ENCODE results near the gene DDX60.
"Not testable (repeated sequence)": the region's sequence is repeated elsewhere in the genome, so short reads cannot be mapped to it uniquely, and the experiment has no call there.

Gene DDX60

DNA sequence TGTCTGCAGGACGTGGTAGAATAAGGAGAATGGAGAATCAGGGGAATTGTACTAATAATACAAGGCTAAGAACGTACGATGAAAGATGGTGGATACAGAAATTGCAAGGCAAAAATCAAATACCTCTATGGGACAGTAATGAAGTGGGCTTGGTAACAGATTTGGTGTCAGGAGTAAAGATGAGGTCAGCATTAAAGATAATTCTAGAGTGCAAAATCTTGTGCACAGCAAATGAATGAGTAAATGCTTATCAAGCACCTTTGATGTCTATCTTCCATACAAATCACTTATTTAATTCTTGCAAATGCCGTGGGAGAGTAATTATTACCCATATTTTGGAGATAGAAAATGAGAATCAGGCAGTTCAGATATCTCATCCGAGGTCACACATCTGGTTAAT is 70.9 kb downstream of the DDX60 start:
- H3K9me3 ChIP-seq (ENCODE audit: insufficient read depth, low read length) = peaks cover 5% of the 10 kb centered on the region
- no peaks in the 10 kb centered on the region for H3K36me3 ChIP-seq (ENCODE audit: insufficient read depth, insufficient read length, low read length)
- no peaks in the 10 kb centered on the region for H3K4me1 ChIP-seq (ENCODE audit: insufficient read depth, insufficient read length)
- no peak overlapping the region for H3K9ac ChIP-seq (ENCODE audit: insufficient read length, low read depth)
- no peak overlapping the region for H3K4me3 ChIP-seq (ENCODE audit: insufficient read length, low read depth)
- no peak for TF ChIP-seq SUZ12 (IDR thresholded peaks at IDR 0.05; ENCODE audit: extremely low read depth, insufficient read depth, insufficient read length)
- no peak for TF ChIP-seq ZNF274 (IDR thresholded peaks at IDR 0.05; ENCODE audit: low read depth, low read length)
- no peak for TF ChIP-seq YY1 (IDR thresholded peaks at IDR 0.05; ENCODE audit: insufficient read depth, insufficient read length)
- no peak for DNase-seq (ENCODE audit: low read depth, low spot score)
- no peaks in the 10 kb centered on the region for H3K27me3 ChIP-seq (ENCODE audit: insufficient read depth, insufficient read length)

DNA sequence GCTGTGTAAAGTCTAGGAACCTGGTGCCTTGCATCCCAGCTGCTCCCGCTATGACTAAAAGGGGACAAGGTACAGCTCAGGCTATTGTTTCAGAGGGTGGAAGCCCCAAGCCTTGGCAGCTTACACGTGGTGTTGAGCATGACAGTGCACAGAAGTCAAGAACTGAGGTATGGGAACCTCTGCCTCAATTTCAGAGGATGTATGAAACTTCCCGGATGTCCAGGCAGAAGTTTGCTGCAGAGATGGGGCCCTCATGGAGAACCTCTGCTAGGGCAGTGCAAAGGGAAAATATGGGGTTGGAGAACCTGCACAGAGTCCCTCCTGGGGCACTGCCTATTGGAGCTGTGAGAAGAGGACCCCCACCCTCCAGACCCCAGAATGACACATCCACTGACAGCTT is 76.6 kb downstream of the DDX60 start:
- H3K27me3 ChIP-seq (ENCODE audit: insufficient read depth, insufficient read length) = no peaks in the 10 kb centered on the region
- no peak overlapping the region for H3K9ac ChIP-seq (ENCODE audit: insufficient read length, low read depth)
- TF ChIP-seq SUZ12 (IDR thresholded peaks at IDR 0.05; ENCODE audit: extremely low read depth, insufficient read depth, insufficient read length) = no peak
- no peak for TF ChIP-seq YY1 (IDR thresholded peaks at IDR 0.05; ENCODE audit: insufficient read depth, insufficient read length)
- no peak for TF ChIP-seq ZNF274 (IDR thresholded peaks at IDR 0.05; ENCODE audit: low read depth, low read length)
- H3K36me3 ChIP-seq (ENCODE audit: insufficient read depth, insufficient read length, low read length) = no peaks in the 10 kb centered on the region
- no peak overlapping the region for H3K4me3 ChIP-seq (ENCODE audit: insufficient read length, low read depth)
- DNase-seq (ENCODE audit: low read depth, low spot score) = no peak
- peaks cover 21% of the 10 kb centered on the region for H3K9me3 ChIP-seq (ENCODE audit: insufficient read depth, low read length)
- H3K4me1 ChIP-seq (ENCODE audit: insufficient read depth, insufficient read length) = no peaks in the 10 kb centered on the region

DNA sequence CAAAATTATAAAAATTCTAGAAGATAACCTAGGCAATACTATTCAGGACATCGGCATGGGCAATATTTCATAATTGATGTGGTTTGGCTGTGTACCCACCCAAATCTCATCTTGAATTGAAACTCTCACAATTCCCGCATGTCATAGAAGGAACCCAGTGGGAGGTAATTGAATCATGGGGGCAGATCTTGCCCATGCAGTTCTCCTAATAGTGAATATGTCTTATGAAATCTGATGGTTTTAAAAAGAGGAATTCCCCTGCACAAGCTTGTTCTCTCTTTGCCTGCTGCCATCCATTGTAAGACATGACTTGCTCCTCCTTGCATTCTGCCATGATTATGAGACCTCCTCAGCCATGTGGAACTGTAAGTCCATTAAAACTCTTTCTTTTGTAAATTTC is 77.7 kb downstream of the DDX60 start:
- DNase-seq (ENCODE audit: low read depth, low spot score) = no peak
- no peaks in the 10 kb centered on the region for H3K27me3 ChIP-seq (ENCODE audit: insufficient read depth, insufficient read length)
- TF ChIP-seq SUZ12 (IDR thresholded peaks at IDR 0.05; ENCODE audit: extremely low read depth, insufficient read depth, insufficient read length) (no peak), ZNF274 (IDR thresholded peaks at IDR 0.05; ENCODE audit: low read depth, low read length) (no peak), YY1 (IDR thresholded peaks at IDR 0.05; ENCODE audit: insufficient read depth, insufficient read length) (no peak)
- peaks cover 21% of the 10 kb centered on the region for H3K9me3 ChIP-seq (ENCODE audit: insufficient read depth, low read length)
- no peak overlapping the region for H3K9ac ChIP-seq (ENCODE audit: insufficient read length, low read depth)
- H3K4me1 ChIP-seq (ENCODE audit: insufficient read depth, insufficient read length) = no peaks in the 10 kb centered on the region
- H3K4me3 ChIP-seq (ENCODE audit: insufficient read length, low read depth) = no peak overlapping the region
- no peaks in the 10 kb centered on the region for H3K36me3 ChIP-seq (ENCODE audit: insufficient read depth, insufficient read length, low read length)

DNA sequence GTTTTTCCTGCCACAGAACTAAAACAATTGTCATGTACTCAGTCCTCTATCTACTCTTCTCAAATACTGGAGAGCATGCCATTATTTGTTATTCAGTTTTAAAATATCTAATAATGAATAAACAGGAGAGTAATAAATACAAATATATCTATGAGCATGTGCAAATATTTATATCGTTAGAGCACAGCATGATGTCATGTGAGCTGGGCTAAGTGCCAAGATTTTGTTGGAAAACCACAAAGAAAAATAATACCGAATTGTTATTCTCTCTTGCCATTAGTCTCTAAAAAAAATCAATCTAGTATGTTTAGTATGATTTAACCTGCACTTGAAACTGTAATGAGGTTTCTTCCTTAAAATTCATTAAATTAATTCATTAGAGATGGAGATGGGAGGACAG is 97.3 kb downstream of the DDX60 start:
- Histone ChIP-seq H3K9ac (ENCODE audit: insufficient read length, low read depth) (no peak overlapping the region), H3K27me3 (ENCODE audit: insufficient read depth, insufficient read length) (no peaks in the 10 kb centered on the region), H3K4me1 (ENCODE audit: insufficient read depth, insufficient read length) (no peaks in the 10 kb centered on the region), H3K4me3 (ENCODE audit: insufficient read length, low read depth) (no peak overlapping the region), H3K36me3 (ENCODE audit: insufficient read depth, insufficient read length, low read length) (no peaks in the 10 kb centered on the region), H3K9me3 (ENCODE audit: insufficient read depth, low read length) (no peaks in the 10 kb centered on the region)
- no peak for TF ChIP-seq SUZ12 (IDR thresholded peaks at IDR 0.05; ENCODE audit: extremely low read depth, insufficient read depth, insufficient read length)
- no peak for DNase-seq (ENCODE audit: low read depth, low spot score)

DNA sequence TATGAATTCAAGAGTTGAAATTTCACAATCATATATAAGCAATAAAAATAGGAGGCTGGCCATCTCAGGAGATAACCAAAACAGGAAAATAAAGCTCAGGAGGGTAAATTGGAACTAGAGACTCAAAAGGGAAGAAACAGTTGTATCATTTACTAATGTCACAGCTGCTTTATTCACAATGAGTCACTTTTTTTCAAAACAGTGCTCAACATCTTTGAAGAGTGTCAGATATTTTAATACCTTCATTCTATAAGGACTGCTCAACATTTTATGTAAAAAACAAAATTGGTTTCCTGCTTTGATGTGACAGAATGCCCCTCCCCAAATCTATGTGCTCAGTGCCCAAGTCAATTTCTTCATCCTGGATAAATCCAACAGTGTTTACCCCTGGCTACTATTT is 97.7 kb downstream of the DDX60 start:
- no peaks in the 10 kb centered on the region for H3K4me1 ChIP-seq (ENCODE audit: insufficient read depth, insufficient read length)
- H3K9ac ChIP-seq (ENCODE audit: insufficient read length, low read depth) = no peak overlapping the region
- TF ChIP-seq YY1 (IDR thresholded peaks at IDR 0.05; ENCODE audit: insufficient read depth, insufficient read length) = no peak
- TF ChIP-seq ZNF274 (IDR thresholded peaks at IDR 0.05; ENCODE audit: low read depth, low read length) = no peak
- no peak for TF ChIP-seq SUZ12 (IDR thresholded peaks at IDR 0.05; ENCODE audit: extremely low read depth, insufficient read depth, insufficient read length)
- H3K27me3 ChIP-seq (ENCODE audit: insufficient read depth, insufficient read length) = no peaks in the 10 kb centered on the region
- no peak overlapping the region for H3K4me3 ChIP-seq (ENCODE audit: insufficient read length, low read depth)
- DNase-seq (ENCODE audit: low read depth, low spot score) = no peak
- H3K9me3 ChIP-seq (ENCODE audit: insufficient read depth, low read length) = no peaks in the 10 kb centered on the region
- H3K36me3 ChIP-seq (ENCODE audit: insufficient read depth, insufficient read length, low read length) = no peaks in the 10 kb centered on the region

DNA sequence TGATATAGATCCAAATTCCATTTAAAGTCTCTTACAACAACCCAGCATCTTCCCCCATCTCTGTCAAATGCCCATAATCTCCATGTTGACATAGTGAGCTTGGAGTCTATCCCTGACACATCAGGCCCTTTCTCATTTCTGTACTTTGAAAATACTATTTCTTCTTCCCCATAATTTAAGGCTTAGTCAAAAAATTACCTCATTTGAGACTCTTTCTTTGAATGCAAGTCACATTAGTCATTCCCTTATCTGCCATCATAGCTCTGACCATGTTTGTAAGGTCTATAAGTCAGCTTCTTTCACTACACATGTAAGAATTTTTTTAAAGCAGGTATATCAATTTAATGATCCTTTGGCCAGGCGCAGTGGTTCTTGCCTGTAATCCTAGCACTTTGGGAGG is 99.9 kb downstream of the DDX60 start:
- TF ChIP-seq ZNF274 (IDR thresholded peaks at IDR 0.05; ENCODE audit: low read depth, low read length) = no peak
- TF ChIP-seq YY1 (IDR thresholded peaks at IDR 0.05; ENCODE audit: insufficient read depth, insufficient read length) = no peak
- no peak for TF ChIP-seq SUZ12 (IDR thresholded peaks at IDR 0.05; ENCODE audit: extremely low read depth, insufficient read depth, insufficient read length)
- Histone ChIP-seq H3K4me1 (ENCODE audit: insufficient read depth, insufficient read length) (no peaks in the 10 kb centered on the region), H3K27me3 (ENCODE audit: insufficient read depth, insufficient read length) (no peaks in the 10 kb centered on the region), H3K9ac (ENCODE audit: insufficient read length, low read depth) (no peak overlapping the region), H3K9me3 (ENCODE audit: insufficient read depth, low read length) (no peaks in the 10 kb centered on the region), H3K36me3 (ENCODE audit: insufficient read depth, insufficient read length, low read length) (no peaks in the 10 kb centered on the region), H3K4me3 (ENCODE audit: insufficient read length, low read depth) (no peak overlapping the region)
- DNase-seq (ENCODE audit: low read depth, low spot score) = no peak

DNA sequence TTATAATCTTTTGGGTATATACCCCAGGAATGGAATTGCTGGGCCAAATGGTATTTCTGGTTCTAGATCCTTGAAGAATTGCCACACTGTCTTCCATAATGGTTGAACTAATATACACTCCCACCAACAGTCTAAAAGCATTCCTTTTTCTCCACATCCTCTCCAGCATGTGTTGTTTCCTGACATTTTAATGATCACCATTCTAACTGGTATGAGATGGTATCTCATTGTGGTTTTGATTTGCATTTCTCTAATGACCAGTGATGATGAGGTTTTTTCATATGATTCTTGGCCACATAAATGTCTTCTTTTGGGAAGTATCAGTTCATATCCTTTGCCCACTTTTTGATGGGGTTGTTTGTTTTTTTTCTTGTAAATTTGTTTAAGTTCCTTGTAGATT is 105.0 kb downstream of the DDX60 start:
- DNase-seq (ENCODE audit: low read depth, low spot score); H3K4me3 ChIP-seq (ENCODE audit: insufficient read length, low read depth); H3K4me1 ChIP-seq (ENCODE audit: insufficient read depth, insufficient read length); H3K36me3 ChIP-seq (ENCODE audit: insufficient read depth, insufficient read length, low read length); H3K9me3 ChIP-seq (ENCODE audit: insufficient read depth, low read length); H3K9ac ChIP-seq (ENCODE audit: insufficient read length, low read depth); H3K27me3 ChIP-seq (ENCODE audit: insufficient read depth, insufficient read length): not testable (repeated sequence)

DNA sequence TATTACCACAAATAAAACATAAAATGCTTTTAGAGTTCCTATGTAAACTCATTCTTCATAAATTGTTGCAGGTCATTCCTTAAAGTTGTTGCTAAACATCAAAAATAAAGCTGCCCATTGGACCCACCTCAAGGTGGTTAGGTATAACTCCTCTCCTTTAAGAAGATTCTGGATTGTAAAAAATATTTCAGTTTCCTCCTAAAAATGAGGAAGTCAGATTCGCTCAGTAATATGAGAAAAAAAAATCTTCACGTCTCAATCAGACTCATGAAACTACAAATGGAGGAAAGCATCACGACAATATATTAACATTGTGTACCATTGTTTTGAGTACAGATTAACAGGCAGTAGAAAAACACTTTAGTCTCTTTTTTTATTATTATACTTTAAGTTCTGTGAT is 105.9 kb downstream of the DDX60 start:
- Histone ChIP-seq H3K36me3 (ENCODE audit: insufficient read depth, insufficient read length, low read length) (no peaks in the 10 kb centered on the region), H3K9ac (ENCODE audit: insufficient read length, low read depth) (no peak overlapping the region), H3K9me3 (ENCODE audit: insufficient read depth, low read length) (no peaks in the 10 kb centered on the region), H3K4me1 (ENCODE audit: insufficient read depth, insufficient read length) (no peaks in the 10 kb centered on the region), H3K27me3 (ENCODE audit: insufficient read depth, insufficient read length) (no peaks in the 10 kb centered on the region), H3K4me3 (ENCODE audit: insufficient read length, low read depth) (no peak overlapping the region)
- TF ChIP-seq SUZ12 (IDR thresholded peaks at IDR 0.05; ENCODE audit: extremely low read depth, insufficient read depth, insufficient read length) (no peak), ZNF274 (IDR thresholded peaks at IDR 0.05; ENCODE audit: low read depth, low read length) (no peak), YY1 (IDR thresholded peaks at IDR 0.05; ENCODE audit: insufficient read depth, insufficient read length) (no peak)
- no peak for DNase-seq (ENCODE audit: low read depth, low spot score)

Measured in NT2/D1 (cell line).